HG02981 (cell line): ENCODE measurements around the gene JAKMIP3.
A peak's percentile ranks its signal among the peaks of the same experiment; 100 is the strongest.

ENCODE experiments used
- ATAC-seq: cut with Tn5 transposase; IDR thresholded peaks from one replicate; pipeline ENCODE4 v1.9.1; 2021; ENCODE audit warnings: mild to moderate bottlenecking, moderate library complexity; ENCODE audit not compliant: unreplicated experiment

Gene JAKMIP3

DNA sequence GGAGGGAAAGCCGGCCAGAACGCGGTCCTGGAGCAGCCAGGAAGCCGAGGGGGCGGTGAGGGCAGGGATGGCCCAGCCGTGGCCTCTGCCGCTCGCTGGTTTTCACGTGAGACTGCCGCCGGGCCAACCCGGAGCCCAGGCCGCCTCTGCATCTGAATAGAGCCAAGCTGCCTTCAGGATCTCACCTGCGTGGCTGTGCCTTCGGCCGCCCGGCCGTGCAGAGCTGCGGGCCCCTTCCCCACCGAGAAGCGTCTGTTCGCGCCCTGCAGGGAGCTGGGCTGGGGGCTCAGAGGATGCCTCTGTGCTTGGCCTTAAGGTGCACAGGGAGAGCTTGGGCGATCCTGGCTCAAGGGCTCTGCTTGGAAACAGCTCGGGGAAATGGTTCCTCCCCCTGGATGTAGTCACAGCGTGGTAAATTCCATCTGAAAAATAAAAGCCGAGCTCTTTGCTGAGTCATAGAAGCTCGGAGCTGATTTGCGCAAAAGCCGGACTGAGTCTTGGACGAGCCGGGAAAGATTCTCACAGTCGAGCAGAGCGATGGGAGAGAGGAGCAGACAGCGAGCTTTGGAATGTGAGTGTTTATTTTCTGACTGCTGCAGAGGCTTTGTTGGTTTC, at the start of gene JAKMIP3:
TSS of gene JAKMIP3 (plus strand) at position 456 of the 615 bp plus-strand sequence. CDS start 38,863 bp downstream, outside the sequence.
- ATAC-seq, result no peak

DNA sequence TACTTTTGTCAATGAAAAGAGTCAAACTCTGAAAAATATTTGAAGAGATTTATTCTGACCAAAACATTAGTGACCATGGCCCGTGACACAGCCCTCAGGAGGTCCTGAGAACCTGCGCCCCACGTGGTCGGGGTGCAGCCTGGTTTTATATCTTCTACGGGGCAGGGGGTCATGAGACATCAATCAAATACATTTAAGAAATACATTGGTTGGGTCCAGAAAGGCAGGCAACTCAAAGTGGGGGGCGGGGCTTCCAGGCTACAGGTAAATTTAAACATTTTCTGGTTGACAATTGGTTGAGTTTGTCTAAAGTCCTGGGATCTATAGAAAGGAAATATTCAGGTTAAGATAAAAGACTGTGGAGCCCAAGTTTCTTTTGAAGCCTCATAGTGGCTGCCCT, 49.2 kb upstream of the JAKMIP3 start:
- ATAC-seq, result no peak

DNA sequence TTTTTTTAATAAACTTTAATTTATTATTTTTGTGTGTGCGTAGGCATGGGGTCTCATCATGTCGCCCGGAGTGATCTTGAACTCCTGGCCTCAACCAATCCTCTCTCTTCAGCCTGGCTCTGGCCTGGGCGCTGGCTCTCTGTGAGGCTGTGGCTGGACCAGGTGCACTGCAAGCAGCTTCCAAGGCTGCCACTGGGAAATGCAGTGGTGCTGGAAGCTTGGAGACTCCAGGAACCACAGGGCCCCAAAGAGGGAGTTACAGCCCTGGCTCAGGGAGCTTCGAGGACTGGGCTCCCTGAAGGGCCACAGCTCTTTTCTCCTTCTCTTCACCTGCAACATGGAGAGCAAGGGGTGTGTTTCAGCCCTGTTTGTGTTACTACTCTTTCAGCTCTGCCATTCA, 47.3 kb upstream of the JAKMIP3 start:
- ATAC-seq, result no peak

DNA sequence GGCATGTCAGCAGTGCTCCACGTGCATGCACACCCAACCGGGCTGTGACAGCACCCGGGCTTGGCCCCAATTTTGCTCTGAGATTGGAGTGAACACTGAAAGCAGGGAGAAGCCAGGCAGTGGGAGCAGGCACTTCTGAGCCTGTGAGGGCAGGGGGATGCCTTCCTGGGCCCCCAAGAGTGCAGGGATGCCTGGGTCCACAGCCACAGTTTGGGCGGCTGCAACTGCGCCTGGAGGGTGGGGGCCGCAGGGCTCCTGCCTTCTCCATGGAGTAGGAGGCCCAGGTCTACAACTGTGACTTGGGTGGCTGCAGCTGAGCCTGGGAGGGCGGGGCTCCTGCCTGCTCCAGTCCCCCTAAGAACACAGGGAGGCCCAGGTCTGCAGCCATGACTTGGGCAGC, 46.4 kb upstream of the JAKMIP3 start:
- ATAC-seq, result no peak

DNA sequence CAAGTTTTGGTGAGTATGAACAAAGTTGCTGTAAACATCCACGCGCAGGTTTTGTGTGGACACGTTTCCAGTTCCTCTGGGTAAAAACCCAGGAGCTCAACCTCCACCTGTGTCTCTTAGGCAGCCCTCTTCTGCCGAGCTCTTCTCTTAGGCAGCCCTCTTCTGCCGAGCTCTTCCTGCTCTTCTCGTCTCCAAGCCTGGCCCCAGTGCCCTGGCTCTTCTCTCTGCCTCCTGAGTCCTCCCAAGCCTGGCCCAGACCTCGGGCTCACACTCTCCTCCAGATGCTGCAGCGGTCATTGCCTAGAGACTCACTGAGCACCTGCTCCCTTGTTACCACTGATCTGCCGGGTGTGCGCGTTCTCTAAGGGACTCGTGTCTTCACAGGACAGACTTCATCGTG, 45.3 kb upstream of the JAKMIP3 start:
- ATAC-seq, result no peak

DNA sequence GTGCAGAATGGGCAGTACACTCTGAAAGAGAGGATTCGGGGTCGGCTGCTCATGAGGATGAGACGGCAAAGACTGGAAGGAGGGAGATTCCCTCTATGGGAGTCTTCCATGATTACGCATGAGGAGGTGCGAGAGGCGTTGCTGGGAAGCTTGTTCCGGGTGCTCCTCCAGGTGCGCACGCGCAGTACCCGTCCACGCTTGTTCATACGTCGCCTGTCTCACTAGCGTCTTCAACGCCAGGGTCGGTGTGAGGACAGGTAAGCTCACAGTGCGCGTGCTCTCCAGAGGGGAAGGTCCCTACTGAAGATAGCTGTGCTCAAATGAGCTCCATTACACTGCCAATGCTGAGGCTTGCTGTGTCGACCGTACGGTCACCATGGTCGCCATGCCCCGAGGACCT, 44.7 kb upstream of the JAKMIP3 start:
- ATAC-seq, result no peak

DNA sequence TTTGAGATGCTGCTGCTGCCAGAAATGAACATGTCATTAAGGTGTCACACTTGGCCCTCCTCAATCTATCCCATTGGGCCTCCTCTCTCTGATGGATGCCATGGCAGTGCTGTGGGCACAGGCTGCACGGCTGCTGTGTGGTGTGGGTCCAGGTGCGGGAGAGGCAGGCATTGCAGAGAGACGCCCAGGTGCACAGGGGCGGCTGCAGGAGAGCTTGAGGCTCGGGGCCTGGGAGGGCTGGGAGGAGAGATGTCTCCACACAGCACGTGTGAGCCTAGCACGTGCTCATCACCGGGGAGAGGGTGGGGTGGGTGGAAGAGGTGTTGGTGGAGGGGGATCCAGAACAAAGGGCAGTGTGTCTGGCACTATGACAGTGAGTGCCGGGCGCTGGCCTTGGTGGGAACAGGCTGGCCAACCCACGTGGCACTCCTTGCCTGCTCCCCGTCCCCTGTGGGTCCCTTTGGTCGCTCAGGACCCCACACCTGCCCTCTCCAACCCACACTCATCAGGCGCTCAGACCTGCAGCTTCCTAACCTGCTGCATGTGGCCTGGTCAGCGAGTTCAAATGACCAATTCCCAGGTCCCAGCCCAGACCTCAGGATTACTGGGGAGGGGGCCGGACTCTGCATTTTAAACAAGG, 44.1 kb upstream of the JAKMIP3 start:
- ATAC-seq, result no peak

DNA sequence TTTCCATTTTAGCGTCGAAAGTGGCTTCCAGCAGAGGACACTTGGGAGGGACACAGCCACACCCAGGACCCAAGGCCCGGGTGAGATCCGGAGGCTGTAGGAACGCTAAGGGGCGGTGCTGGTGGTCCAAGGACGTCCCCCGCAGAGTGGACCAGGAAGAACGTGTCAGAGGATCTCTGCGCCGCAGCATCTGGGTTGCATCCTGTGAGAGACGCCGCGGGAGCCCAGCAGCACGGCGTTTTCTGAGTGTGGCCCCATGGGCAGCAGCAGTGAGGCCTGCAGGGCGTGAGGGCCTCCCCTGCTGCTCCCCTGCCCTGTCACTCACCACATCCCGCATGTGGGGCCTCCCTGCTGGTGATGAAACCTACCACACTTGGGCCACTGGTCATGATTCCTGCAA, 43.5 kb upstream of the JAKMIP3 start:
- ATAC-seq, result no peak

DNA sequence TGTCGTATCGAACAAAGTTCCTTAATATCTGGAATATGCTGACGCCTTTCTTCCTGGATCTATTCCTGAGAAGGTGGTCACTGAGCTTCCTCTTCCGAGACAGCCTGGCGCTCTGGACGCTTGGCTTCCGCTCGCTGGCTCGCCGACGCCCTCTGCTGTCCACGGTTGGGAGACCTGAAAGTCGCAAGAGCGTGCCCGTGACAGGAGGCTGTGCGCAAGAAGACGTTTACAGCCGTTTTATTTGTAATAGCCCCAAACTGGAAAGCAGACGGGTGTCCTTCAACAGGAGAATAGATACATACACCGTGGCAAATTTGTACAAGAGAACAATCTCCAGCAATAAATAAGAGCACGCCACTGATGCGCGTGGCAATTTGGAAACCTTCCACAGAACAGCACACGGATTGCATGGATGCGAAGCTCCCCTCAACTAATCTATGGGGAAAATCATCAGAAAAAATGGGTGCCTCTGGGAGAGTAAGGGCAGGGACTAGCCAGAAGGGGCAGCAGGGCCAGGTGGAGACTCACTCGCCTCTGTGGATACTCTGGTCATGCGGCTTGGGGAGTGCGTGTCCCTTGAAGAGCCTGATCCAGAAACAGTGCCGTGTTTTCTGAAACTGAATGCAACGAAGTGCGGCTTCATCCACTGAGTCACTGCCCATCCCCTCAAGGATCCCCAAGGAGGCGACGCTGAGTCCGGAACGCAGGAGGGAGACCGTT, 42.5 kb upstream of the JAKMIP3 start:
- peak; percentile 73 for ATAC-seq

DNA sequence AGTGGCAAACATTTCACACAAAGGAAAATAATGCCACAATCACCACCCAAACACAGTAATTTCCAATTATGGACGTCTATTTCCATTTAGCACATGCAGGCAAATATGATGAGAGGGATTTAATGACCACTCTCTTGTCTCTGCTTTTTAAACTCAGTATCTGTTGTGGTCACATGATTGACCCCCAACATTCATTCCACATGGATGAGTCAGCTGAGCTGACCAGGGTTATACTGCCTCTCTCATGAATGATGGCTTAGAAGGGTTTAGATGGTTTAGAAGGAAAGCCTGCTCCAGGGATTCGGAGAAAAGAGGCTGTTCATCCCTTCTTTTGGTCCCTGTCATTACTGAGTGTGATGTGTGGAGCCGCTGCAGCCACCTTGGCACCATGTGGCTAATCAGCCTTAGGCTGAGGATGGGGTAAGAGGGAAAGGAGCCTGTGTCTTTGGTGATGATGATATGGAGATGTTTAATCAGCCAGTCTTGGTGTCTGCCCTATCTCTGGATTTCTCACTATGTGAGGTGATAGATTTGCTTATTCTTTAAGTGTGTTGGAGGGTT, 38.2 kb upstream of the JAKMIP3 start:
- no peak for ATAC-seq

DNA sequence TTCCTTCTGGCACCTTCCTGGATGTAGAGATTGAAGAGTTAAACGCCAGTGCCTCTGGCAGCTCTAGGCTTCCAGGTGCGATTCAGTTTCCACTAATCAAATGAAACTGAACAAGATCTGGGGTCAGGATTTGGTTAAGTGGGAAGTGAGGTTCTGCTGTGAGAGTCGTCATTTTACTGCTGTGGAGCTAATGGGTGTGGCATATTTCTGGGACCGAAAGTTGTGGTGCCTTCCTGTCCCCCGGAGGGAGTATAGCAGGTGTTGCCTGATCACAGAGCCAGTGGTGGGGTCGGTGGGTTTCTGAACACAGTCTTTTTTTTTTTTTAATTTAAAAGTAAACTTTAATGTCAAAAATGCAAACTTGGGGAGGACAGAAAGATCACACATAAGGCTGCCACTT, 37.0 kb upstream of the JAKMIP3 start:
- ATAC-seq, result no peak

DNA sequence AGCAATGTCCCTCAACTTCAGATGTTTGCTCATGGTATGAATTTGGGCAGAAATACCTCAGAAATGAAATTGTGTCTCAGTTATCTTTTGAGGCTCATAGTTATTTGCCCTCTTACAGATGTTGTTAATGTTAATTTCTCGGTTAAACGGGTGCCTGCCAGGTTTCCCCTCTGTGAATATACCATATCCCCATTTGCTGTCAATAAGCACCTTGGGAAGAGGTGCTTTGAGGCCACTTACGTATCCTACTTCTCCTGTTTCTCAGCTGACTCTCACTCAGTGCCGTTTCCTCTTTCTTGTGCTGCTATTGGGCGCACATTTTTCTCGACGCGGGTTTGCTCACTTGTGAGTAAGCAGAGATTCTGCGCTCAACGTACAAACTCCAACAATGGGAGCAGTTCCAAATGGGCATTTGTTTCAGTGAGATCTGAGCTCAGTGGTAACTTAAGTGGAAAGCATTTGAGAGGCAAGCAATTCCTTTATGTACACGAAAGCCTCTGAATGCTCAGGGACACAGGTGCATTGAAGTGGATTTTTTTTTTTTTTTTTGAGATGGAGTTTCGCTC, 34.8 kb upstream of the JAKMIP3 start:
- ATAC-seq, result no peak

DNA sequence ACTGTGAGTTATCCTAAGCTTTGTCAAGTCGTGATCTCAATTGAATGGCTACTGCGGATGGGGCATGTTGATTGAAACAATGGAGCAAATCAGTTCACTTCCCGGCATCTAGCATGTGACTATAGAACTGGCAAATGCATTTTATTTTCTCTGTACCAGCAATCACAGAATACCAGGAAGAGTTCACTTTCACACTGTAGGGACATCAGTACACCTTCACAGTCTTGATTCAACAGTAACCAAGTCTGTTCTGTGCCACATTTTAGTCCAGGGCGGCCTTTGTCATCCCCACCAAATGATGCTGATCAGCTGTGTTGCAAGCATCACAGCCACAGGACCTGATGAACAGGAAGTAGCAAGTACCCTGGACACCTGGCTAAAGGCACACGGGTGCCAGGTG, 32.1 kb upstream of the JAKMIP3 start:
- no peak for ATAC-seq

DNA sequence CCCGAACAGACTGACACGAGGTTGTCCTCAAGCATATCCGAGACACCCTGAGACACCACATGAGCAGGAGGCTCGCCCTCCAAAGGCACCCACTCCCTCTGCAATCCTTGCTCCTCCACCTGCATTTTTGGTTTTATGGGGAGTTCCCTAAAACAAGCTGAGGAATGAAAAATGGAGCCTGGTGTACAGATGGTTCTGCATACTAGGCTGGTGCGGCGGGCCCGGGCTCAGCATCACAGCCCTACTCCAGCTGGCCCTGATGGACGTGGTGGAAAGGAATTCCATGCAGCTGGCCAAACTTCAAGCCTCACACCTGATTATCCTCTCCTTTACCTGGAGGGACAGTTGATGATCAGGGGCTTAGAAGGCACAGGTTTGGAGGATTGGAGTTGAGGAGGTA, 30.3 kb upstream of the JAKMIP3 start:
- no peak for ATAC-seq

DNA sequence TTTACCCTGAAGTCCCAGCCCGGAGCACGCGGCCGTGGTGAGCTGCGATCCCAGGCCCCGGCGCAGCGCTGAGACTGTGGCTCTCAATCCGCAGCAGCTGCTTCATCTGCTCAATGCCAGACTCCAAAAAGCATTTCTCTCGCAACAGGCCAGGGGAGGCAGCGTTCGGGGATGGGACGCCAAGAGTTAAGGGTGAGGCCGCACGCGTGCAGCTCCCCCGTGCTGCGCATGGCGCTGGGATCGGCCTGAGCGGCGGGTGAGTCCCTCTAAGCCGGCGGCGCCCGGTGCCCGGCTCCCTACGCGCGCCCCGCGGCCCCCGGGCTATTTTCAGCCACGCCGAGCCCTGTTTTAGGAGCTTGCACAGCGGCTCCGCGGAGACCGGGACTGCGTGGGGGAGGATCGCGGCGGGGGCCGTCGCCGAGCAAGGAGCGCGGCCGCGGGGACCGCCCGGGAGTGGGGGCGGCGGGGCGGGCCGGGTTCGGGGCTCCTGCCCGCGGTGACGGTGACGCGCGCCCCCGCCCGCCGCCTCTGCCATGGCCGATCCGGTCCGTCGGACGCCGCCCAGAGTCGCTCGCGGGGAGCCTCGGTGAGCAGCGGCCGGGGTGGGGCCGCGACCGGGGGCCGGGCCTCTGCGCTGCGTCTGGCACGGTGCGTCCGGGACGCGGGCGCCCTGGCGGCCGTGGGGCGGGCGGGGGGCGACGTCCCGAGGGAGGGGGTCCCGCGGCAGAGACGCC, 29.4 kb upstream of the JAKMIP3 start:
- no peak for ATAC-seq

DNA sequence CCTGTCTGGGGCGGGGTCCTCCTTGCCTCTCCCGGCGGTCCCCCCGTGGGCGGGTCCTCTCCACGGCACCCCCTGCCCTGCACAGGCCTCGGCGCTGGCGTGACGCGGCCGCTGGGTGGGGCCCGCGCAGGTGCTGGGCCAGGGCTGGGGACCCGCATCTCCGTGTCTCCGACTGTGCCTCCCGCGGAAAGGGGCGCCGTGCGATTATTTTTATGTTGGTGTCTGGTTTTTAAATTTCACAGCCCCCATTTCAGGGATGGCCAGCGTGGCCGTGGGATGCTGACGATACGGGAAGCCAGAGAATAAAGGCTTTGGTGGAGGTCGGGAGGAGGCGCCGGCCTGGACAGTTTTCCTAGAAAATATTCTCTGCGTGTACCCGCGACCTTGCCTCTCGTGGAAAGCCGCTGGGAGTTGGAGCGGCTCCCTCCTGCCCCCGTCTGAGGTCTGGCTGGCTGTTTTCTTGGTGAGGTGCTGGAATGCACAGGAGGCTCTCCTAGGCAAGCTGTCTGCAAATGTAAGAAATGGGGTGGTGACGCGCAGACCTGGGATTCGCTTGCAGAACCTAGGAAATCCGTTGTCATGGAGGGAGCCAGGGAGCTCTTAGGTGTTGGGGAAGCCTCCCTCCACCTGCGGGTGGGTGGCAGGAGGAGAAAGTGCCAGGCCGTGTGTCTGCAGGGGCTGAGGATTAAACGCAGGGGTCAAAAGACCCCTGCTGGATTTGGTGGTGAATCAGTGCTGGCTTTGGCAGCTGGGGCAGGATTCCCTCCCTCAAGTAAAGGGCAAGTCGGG, 28.7 kb upstream of the JAKMIP3 start:
- no peak for ATAC-seq

DNA sequence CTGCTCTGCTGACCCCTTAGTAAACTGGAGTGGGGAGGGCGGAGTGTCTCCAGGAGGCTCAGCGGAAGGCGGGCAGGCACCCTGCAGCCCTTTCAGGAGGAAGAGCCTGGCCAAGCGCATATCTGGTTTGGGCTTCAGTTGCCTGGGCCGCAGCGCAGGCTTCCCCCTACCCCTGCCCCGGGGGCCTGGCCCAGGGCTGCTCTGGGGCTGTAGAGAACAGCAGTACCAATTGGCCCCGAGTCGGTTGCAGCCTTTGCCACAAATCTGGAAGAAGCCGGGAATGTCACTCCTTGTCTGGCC, 28.1 kb upstream of the JAKMIP3 start:
- ATAC-seq, result no peak

DNA sequence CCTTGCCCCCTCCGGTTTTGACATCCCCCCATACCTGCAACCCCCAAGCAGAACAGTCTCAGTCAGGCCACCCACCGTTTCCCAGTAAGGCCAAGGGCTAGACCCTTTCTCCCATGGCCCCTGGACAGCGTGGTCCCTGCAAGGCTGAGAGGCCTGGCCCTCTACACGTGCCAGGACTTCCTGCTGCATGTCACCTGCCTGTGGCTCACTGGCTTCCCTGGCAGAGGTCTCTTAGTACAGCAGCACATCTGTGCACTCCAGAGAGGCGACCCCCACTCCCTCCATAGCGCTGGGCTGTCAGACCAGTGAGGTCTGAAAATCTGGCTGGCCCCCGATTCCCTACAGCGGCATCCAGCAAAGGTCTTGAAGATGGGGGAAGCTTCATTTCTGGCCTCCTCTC, 26.4 kb upstream of the JAKMIP3 start:
- ATAC-seq, result no peak

DNA sequence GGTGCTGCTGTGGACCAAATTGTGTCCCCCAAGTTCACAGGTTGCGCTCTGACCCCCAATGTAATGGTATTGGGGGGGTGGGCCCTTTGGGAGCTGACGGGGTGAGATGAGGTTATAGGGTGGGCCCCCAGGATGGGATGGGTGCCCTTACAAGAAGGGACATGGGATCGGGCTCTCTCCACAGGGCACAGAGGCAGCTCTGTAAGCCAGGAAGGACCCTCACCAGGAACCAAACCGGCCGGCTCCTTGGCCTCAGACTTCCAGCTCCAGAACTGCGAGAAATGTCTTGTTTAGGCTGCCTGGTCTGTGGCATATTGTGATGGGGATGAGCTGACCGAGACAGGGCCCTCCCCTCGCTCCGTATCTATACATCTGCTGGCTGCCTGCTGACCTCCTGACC, 25.7 kb upstream of the JAKMIP3 start:
- no peak for ATAC-seq

DNA sequence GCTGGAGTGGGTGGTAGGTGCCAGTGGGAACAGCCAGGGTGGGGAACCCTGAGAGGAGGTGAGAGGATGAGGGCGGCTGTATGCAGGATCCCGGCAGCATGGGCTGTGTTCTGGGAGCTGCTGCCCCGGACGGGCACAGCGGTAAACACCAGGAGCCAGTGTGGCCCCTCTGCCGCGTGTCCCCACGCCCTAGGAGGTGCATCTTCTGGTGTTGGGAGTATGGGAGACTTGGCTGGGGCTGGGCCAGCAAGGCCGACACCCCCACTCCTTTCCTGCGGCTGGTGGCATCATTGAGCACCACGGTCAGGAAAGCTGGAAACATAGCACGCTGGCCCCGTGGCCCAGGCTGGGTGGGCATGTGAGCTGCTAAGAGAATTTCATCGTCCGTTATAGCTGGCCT, 24.4 kb upstream of the JAKMIP3 start:
- no peak for ATAC-seq
